Ishikawa (cell line): Measurements from ENCODE around the gene CD8B2.
"Not testable (repeated sequence)": the region's sequence is repeated elsewhere in the genome, so short reads cannot be mapped to it uniquely, and the experiment has no call there.

Source experiments
- CEBPB ChIP-seq: IDR thresholded peaks from 2 replicates; pipeline ENCODE4 v1.6.1; 2012
- CREB1 ChIP-seq: IDR thresholded peaks from 2 replicates; pipeline ENCODE4 v1.6.1; 2012; ENCODE audit warnings: low read depth
- EGR1 ChIP-seq: IDR thresholded peaks from 2 replicates; pipeline ENCODE4 v1.6.1; 2012
- EP300 ChIP-seq: IDR thresholded peaks from 2 replicates; pipeline ENCODE4 v1.6.1; 2012; ENCODE audit warnings: borderline replicate concordance
- FOXM1 ChIP-seq: IDR thresholded peaks from 2 replicates; pipeline ENCODE4 v1.6.1; 2012; ENCODE audit warnings: low read depth, borderline replicate concordance
- NFIC ChIP-seq: IDR thresholded peaks from 2 replicates; pipeline ENCODE4 v1.6.1; 2012
- REST ChIP-seq: IDR thresholded peaks from 2 replicates; pipeline ENCODE4 v1.6.1; 2012; ENCODE audit warnings: low read depth, mild to moderate bottlenecking
- TAF1 ChIP-seq: IDR thresholded peaks from 2 replicates; pipeline ENCODE4 v1.6.1; 2012; ENCODE audit warnings: low read depth, mild to moderate bottlenecking
- TEAD4 ChIP-seq: IDR thresholded peaks from 2 replicates; pipeline ENCODE4 v1.6.1; 2012
- USF1 ChIP-seq: IDR thresholded peaks from 2 replicates; pipeline ENCODE4 v1.6.1; 2012
- YY1 ChIP-seq: IDR thresholded peaks from 2 replicates; pipeline ENCODE4 v1.6.1; 2012; ENCODE audit warnings: low read depth

- not testable (repeated sequence) for TF ChIP-seq CREB1, TEAD4, CEBPB, EP300, REST, TAF1, EGR1, FOXM1, NFIC, YY1, USF1
Observed at GRCh38 chr2:106486551-106487385, at the start of gene CD8B2.
